OCI-LY3 (cell line): Measurements from ENCODE around the gene HLA-C.
"Not testable (repeated sequence)": the region's sequence is repeated elsewhere in the genome, so short reads cannot be mapped to it uniquely, and the experiment has no call there.

Experiments
- CTCF ChIP-seq: fragments of 200-600, 300-600 bp; sonication (generic); IDR thresholded peaks from 2 replicates; pipeline ENCODE4 v1.5.1; 2014; ENCODE audit warnings: antibody characterized with exemption, low read length, low read depth
- EZH2phosphoT487 ChIP-seq: fragments of 200-600 bp; shearing (Covaris generic); IDR thresholded peaks from 2 replicates; pipeline ENCODE4 v1.6.1; 2018; ENCODE audit warnings: antibody characterized with exemption, mixed run types, low read depth

DNA sequence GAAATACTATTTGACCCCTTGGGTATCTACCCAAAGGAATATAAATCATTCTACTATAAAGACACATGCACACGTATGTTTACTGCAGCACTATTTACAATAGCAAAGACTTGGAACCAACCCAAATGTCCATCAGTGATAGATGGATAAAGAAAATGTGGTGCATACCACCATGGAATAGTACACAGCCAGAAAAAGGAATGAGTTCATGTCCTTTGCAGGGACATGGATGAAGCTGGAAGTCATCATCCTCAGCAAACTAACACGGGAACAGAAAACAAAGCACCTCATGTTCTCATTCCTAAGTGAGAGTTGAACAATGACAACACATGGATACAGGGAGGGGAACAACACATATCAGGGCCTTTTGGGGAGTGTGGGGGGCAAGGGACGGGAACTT, 7.8 kb upstream of the HLA-C start:
- not testable (repeated sequence) for TF ChIP-seq CTCF, EZH2phosphoT487
